GM18507 (cell line): ENCODE results near the gene INSYN2B.

Source experiments
- DNase-seq: peaks from one replicate; pipeline ENCODE4 v3.0.0; 2011; ENCODE audit warnings: low read depth; ENCODE audit not compliant: insufficient read length; ENCODE audit errors: extremely low spot score
- FAIRE-seq: peaks from 2 replicates; lab custom pipeline; 2011; peaks lifted over from hg19 to GRCh38; lab: Jason Lieb, UNC

Gene INSYN2B

DNA sequence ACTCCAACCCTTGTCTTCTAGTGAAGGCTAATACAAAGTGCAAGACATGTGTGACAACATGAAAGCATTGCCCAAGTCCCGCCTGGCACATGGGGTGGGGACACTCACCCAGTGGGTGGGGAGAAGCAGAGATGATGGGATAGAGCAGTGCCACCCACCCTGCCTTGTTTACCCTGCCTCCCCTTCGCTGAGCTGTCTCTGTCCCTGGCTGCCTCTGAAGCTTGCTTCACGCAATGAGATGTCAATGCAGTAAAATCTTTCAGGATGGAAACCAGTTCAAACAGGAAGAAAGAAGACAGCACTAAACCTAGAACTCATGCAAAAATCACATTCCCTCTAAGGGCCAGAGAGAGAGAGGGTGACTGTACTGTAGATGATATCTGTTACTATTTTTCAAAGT lies 148.0 kb downstream of the INSYN2B start:
- FAIRE-seq (no peak), DNase-seq (no peak)

DNA sequence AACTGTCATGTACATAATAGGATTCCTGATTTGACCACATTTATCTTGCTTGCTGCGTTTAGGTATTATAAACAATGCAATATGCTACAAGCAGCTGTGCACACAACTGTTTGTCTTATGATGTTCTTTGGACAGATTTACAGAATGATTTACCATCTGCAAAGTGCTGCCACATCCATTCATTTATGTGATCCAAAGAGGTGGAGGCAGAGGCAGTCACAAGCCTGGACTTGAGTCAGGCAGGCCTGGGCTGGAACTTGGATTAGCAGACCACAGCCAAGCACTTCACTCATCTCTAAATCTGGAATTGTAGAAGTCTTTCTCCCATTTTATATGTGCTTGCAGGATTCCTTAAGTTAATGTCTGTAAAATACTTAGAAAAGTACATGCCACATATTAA lies 149.0 kb downstream of the INSYN2B start:
- DNase-seq (no peak), FAIRE-seq (no peak)

DNA sequence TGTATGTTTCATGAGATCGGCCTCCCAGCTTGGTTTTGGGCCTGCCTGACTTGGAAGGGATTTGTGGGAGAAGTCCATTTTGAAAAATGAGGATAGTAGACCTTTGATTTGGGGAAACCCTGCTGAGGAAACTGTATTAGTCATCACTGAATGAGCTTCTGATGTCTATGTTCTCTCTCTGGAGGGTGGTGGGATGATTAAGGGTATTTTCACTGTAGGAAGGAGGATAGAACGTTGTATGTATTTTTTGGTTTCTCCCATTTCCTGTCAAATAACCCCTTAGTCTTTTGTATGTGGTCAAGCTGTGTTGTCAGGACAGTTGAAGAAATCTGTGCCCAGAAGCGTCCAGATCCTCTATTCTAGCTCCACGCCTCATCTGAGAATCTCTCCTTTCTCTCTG lies 151.9 kb downstream of the INSYN2B start:
- no peak for FAIRE-seq

DNA sequence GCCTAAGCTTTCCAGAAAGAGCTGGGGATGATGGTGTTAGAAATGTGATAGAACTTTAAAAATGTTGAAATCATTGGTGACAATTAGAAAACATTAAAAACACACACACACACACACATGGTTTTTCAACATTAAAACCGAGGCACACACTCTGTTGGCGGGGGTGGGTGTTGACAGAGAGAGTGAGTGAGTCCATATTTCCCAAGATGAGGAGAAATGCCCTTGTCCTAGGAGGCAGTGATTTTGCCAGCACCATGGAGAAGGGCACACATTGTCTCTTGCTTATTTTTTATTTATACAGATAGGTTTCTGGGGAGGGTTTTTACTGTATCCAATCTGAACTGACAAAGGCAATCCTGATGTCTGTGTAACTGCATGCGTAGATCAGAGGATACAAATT lies 152.5 kb downstream of the INSYN2B start:
- DNase-seq (no peak), FAIRE-seq (no peak)

More for the DNA sequence above, 151.9 kb downstream of the INSYN2B start:
- no peak for DNase-seq

DNA sequence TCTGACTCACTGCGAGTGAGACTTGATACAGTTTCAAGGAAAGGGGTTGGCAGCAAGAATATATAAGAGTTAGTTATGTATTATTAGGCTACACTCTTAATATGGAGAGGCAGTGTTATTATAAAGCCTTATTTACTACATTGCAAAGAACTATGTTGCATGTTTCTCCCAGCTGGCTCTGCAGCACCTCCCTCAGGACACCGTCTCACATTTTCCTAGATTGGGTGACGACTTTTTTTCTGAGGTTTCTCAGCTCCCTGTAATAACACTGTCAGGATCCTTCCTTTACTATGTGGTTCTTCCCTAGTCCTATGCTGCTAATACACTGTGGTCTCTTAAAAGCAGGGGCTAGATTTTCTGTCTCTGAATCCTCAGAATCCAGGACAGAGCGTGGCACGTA lies 153.7 kb downstream of the INSYN2B start:
- FAIRE-seq (no peak), DNase-seq (no peak)

DNA sequence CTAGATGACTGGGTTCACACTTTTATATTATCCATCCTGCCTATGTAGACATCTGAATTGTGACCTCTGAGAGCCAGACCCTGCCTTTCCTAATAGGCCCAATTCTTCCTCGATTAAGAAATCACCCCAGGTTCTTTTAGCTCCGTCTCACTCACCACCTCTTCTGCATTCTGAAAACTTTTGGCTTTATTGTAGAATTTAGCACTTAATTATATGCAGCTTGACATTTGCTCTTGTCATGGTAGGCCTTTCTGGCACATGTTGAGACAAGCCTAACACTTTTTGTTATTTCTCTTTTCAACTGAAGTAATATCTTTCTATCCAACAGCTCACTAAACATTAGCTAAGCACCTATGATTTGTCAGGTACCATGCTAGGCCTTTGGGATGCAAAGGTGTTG lies 163.3 kb downstream of the INSYN2B start:
- FAIRE-seq: no peak
- DNase-seq: no peak

DNA sequence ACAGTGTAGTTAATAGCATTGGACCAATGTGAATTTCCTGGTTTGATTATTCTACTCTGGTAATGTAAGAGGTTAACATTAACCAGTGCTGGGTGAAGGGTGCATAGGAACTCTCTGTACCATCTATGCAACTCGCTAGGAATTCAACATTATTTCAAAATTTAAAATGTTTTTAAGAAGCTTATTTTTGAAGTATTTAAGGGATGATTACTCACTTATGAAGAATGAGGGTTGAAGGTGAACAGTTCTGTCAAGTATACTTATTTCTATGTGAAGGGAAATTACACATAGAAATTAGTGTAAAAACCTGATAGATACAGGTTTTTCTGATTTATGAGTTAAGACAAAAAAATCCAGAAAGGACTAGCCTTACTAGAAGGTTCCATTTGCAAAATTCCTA lies 165.8 kb downstream of the INSYN2B start:
- FAIRE-seq (no peak), DNase-seq (no peak)
